K562 (cell line): ENCODE results near the gene ATP12A.

Experiments used
- BRF1 ChIP-seq: IDR thresholded peaks from 3 replicates; pipeline ENCODE4 v1.6.1; 2011; ENCODE audit warnings: borderline replicate concordance, mild to moderate bottlenecking; ENCODE audit not compliant: insufficient read length; ENCODE audit errors: extremely low read depth
- KDM4B ChIP-seq, 2 experiments: fragments of 450-650 bp in 1 of 2; sonication (generic) in 1 of 2; IDR thresholded peaks; 2 replicates each; pipeline ENCODE4 v1.6.1; 2016 to 2017; ENCODE audit warnings: borderline replicate concordance in 2 of 2, antibody characterized with exemption in 1 of 2, low read depth in 1 of 2, mild to moderate bottlenecking in 1 of 2
- NFIC ChIP-seq: fragments of 450-650 bp; IDR thresholded peaks from 2 replicates; pipeline ENCODE4 v1.6.1; 2017; ENCODE audit warnings: mild to moderate bottlenecking, inconsistent platforms
- TOE1 ChIP-seq, 2 experiments: fragments of 450-650 bp in 1 of 2; sonication (generic) in 1 of 2; formaldehyde crosslinking in 1 of 2; IDR thresholded peaks; 2 replicates each; pipeline versions ENCODE4 v1.7.1 to v1.8.0; 2016 to 2022; ENCODE audit warnings: borderline replicate concordance in 2 of 2, mild to moderate bottlenecking in 2 of 2, antibody characterized with exemption in 1 of 2, inconsistent platforms in 1 of 2, low read depth in 1 of 2, missing genetic modification reagents in 1 of 2, moderate library complexity in 1 of 2
- TF ChIP-seq, protein P1 (sequence below): sonication (generic); formaldehyde crosslinking; IDR thresholded peaks from 2 replicates; pipeline ENCODE4 v1.9.0; 2022; ENCODE audit warnings: mild to moderate bottlenecking, missing genetic modification reagents

DNA sequence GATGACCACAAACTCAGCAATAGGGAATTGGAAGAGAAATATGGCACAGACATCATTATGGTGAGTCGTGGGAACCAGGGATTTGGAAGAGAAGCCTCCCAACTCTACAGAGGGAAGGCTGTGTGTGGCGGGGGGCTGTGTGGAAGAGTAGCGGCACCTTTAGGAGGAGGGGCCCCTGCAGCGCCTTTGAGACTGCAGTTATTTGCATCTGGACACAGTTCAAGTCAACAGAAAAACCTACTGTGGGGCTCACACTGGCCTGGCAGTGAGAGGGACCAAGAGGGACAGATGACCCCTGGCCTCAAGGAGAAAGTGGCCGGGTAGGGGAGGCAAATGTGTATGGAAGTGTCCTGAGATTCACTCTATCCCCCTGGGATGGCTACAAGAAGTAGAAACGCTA, 5.1 kb downstream of the ATP12A start:
- no peak for TF ChIP-seq NFIC
- TF ChIP-seq BRF1: no peak
- no peak for TF ChIP-seq KDM4B (IDR thresholded peaks at IDR 0.05; ENCODE audit: borderline replicate concordance in 2 of 2, low read depth in 1 of 2)
- no peak for TF ChIP-seq TOE1 (IDR thresholded peaks at IDR 0.05; ENCODE audit: borderline replicate concordance)
- no peak for TF ChIP-seq TOE1 (CRISPR knock-in tag; IDR thresholded peaks at IDR 0.05; ENCODE audit: borderline replicate concordance, low read depth)
- TF ChIP-seq, protein P1, sequence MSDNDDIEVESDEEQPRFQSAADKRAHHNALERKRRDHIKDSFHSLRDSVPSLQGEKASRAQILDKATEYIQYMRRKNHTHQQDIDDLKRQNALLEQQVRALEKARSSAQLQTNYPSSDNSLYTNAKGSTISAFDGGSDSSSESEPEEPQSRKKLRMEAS (CRISPR knock-in tag): no peak
